Activated CD4-positive, alpha-beta T cell treated with anti-CD3 and anti-CD28 coated beads for 4 hours (primary cell): ENCODE results near the gene ATP8A2.
"Not testable (repeated sequence)": the region's sequence is repeated elsewhere in the genome, so short reads cannot be mapped to it uniquely, and the experiment has no call there.

Source experiments
- DNase-seq, 2 donors: peaks; one replicate each; pipeline ENCODE4 v3.0.0-alpha.2; 2020

The ATP8A2 gene

GRCh38 chr13:25934127-25934526, 562.4 kb downstream of the ATP8A2 start:
- no peak for DNase-seq

- DNase-seq: no peak
Measured at GRCh38 chr13:25939961-25940687, 568.4 kb downstream of the ATP8A2 start.

- no peak for DNase-seq
Measured at GRCh38 chr13:25943081-25943480, 571.3 kb downstream of the ATP8A2 start.

GRCh38 chr13:25943658-25944057, 571.9 kb downstream of the ATP8A2 start:
- DNase-seq: no peak

GRCh38 chr13:25945596-25945995, 573.8 kb downstream of the ATP8A2 start:
- DNase-seq: no peak

GRCh38 chr13:25946321-25946720, 574.5 kb downstream of the ATP8A2 start:
- no peak for DNase-seq

- DNase-seq: no peak
Measured at GRCh38 chr13:25948910-25949309, 577.1 kb downstream of the ATP8A2 start.

GRCh38 chr13:25951831-25952230, 580.1 kb downstream of the ATP8A2 start:
- no peak for DNase-seq

GRCh38 chr13:25954080-25954479, 582.3 kb downstream of the ATP8A2 start:
- not testable (repeated sequence) for DNase-seq

GRCh38 chr13:25954943-25955342, 583.2 kb downstream of the ATP8A2 start:
- DNase-seq: not testable (repeated sequence)

GRCh38 chr13:25958986-25959385, 587.2 kb downstream of the ATP8A2 start:
- no peak for DNase-seq

- no peak for DNase-seq
Measured at GRCh38 chr13:25961294-25961693, 589.5 kb downstream of the ATP8A2 start.

- no peak for DNase-seq
Measured at GRCh38 chr13:25963674-25964073, 591.9 kb downstream of the ATP8A2 start.

GRCh38 chr13:25965596-25965995, 593.8 kb downstream of the ATP8A2 start:
- no peak for DNase-seq

- DNase-seq: no peak
Measured at GRCh38 chr13:25966086-25966485, 594.3 kb downstream of the ATP8A2 start.

GRCh38 chr13:25967144-25967543, 595.4 kb downstream of the ATP8A2 start:
- no peak for DNase-seq

- DNase-seq: no peak
Measured at GRCh38 chr13:25971047-25971446, 599.3 kb downstream of the ATP8A2 start.

GRCh38 chr13:25971459-25972145, 599.8 kb downstream of the ATP8A2 start:
- peak; percentile 28 to 38 for DNase-seq

GRCh38 chr13:25973085-25973484, 601.3 kb downstream of the ATP8A2 start:
- no peak for DNase-seq

- peak in 1 of 2 donors; percentile 17 for DNase-seq
Measured at GRCh38 chr13:25973576-25973975, 601.8 kb downstream of the ATP8A2 start.

GRCh38 chr13:25977216-25977615, 605.4 kb downstream of the ATP8A2 start:
- DNase-seq: no peak

GRCh38 chr13:25977671-25978070, 605.9 kb downstream of the ATP8A2 start:
- DNase-seq: no peak

- DNase-seq: no peak
Measured at GRCh38 chr13:25978961-25979360, 607.2 kb downstream of the ATP8A2 start.

- DNase-seq: no peak
Measured at GRCh38 chr13:25979371-25979770, 607.6 kb downstream of the ATP8A2 start.

GRCh38 chr13:25980255-25980654, 608.5 kb downstream of the ATP8A2 start:
- no peak for DNase-seq
